NCI-H146 treated with DMSO at 0.1 percent for 48 hours (cell line): ENCODE data around the gene BRMS1L.
"Not testable (repeated sequence)": the region's sequence is repeated elsewhere in the genome, so short reads cannot be mapped to it uniquely, and the experiment has no call there.

Source experiments
- DNase-seq: peaks from one replicate; lab custom pipeline; 2025; ENCODE audit not compliant: unreplicated experiment; lab: John Stamatoyannopoulos, UW

Gene BRMS1L

GRCh38 chr14:35826218-35826951 lies at the start of gene BRMS1L:
TSS of gene BRMS1L (plus strand) at chr14:35826338. CDS start at chr14:35826517, 179 bp downstream.
- peak; percentile 94 for DNase-seq

- DNase-seq: no peak
Observed at GRCh38 chr14:35776823-35777222, 49.3 kb upstream of the BRMS1L start.

- not testable (repeated sequence) for DNase-seq
Observed at GRCh38 chr14:35777550-35777949, 48.6 kb upstream of the BRMS1L start.

GRCh38 chr14:35779368-35779767 lies 46.8 kb upstream of the BRMS1L start:
- DNase-seq: no peak

GRCh38 chr14:35783699-35784098 lies 42.4 kb upstream of the BRMS1L start:
- no peak for DNase-seq

GRCh38 chr14:35786856-35787255 lies 39.3 kb upstream of the BRMS1L start:
- DNase-seq: no peak

- no peak for DNase-seq
Observed at GRCh38 chr14:35789651-35790050, 36.5 kb upstream of the BRMS1L start.

- DNase-seq: no peak
Observed at GRCh38 chr14:35797796-35798195, 28.3 kb upstream of the BRMS1L start.

GRCh38 chr14:35806006-35806907 lies 19.9 kb upstream of the BRMS1L start:
- no peak for DNase-seq

GRCh38 chr14:35807131-35807961 lies 18.8 kb upstream of the BRMS1L start:
- no peak for DNase-seq

GRCh38 chr14:35808076-35808637 lies 18.0 kb upstream of the BRMS1L start:
- DNase-seq: no peak

- peak; percentile 82 for DNase-seq
Observed at GRCh38 chr14:35808638-35809563, 17.2 kb upstream of the BRMS1L start, which contains the start of gene RALGAPA1. TSS of gene RALGAPA1 (minus strand) at chr14:35809295. CDS start at chr14:35808835, 460 bp downstream.

GRCh38 chr14:35809597-35809996 lies 16.5 kb upstream of the BRMS1L start:
- no peak for DNase-seq

- no peak for DNase-seq
Observed at GRCh38 chr14:35810963-35811362, 15.2 kb upstream of the BRMS1L start.

- DNase-seq: peak; percentile 13
Observed at GRCh38 chr14:35814371-35815005, 11.7 kb upstream of the BRMS1L start.

- DNase-seq: no peak
Observed at GRCh38 chr14:35818346-35819115, 7.6 kb upstream of the BRMS1L start.

GRCh38 chr14:35819591-35820540 lies 6.3 kb upstream of the BRMS1L start:
- no peak for DNase-seq
